Measurements from ENCODE around the gene SLC38A11.

GRCh38 chr2:164976301-164976700, 21.0 kb upstream of the SLC38A11 start:
- TF ChIP-seq, protein P1, sequence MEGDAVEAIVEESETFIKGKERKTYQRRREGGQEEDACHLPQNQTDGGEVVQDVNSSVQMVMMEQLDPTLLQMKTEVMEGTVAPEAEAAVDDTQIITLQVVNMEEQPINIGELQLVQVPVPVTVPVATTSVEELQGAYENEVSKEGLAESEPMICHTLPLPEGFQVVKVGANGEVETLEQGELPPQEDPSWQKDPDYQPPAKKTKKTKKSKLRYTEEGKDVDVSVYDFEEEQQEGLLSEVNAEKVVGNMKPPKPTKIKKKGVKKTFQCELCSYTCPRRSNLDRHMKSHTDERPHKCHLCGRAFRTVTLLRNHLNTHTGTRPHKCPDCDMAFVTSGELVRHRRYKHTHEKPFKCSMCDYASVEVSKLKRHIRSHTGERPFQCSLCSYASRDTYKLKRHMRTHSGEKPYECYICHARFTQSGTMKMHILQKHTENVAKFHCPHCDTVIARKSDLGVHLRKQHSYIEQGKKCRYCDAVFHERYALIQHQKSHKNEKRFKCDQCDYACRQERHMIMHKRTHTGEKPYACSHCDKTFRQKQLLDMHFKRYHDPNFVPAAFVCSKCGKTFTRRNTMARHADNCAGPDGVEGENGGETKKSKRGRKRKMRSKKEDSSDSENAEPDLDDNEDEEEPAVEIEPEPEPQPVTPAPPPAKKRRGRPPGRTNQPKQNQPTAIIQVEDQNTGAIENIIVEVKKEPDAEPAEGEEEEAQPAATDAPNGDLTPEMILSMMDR (IDR thresholded peaks at IDR 0.05 in 4 of 5, conservative IDR thresholded peaks at IDR 0.05 in 1 of 5), result no peak
- no peak for TF ChIP-seq POLR2A (IDR thresholded peaks at IDR 0.05)
